MCF 10A (cell line): Measurements from ENCODE around the gene CLPTM1L. TPM values are rescaled to one million over a fixed set of nuclear protein-coding genes. Genes with fewer than 3 reads are reported as not detected.

Source experiments
- BruUV-seq: library from RNA; stranded (reverse); fragments of 400-500 nt; replicated peaks from 2 replicates; lab custom pipeline; 2021; lab: Mats Ljungman, UMichigan
- CTCF ChIA-PET: fragments of 300-600 bp; sonication (Branson Sonifier 250); formaldehyde crosslinking; extraction: SDS; loops from one replicate; lab custom pipeline; 2021; ENCODE audit warnings: antibody characterized with exemption, inconsistent platforms; lab: Yijun Ruan, JAX
- POLR2A ChIA-PET: fragments of 300-600, 350-650 bp; sonication (Branson Sonifier 250); formaldehyde crosslinking; extraction: SDS; loops from one replicate; lab custom pipeline; 2020; ENCODE audit warnings: antibody characterized with exemption, inconsistent platforms; lab: Yijun Ruan, JAX
- DNase-seq: peaks from one replicate; pipeline ENCODE4 v3.0.0-alpha.2; 2018; ENCODE audit not compliant: unreplicated experiment
- H3K27ac Mint-ChIP-seq: one replicate; pipeline ENCODE4 v1.8.0; 2022; ENCODE audit warnings: mild to moderate bottlenecking, low read depth, mixed read lengths; ENCODE audit not compliant: unreplicated experiment
- H3K27me3 Mint-ChIP-seq: one replicate; pipeline ENCODE4 v1.8.0; 2022; ENCODE audit warnings: mixed read lengths; ENCODE audit not compliant: insufficient read depth, unreplicated experiment
- H3K36me3 Mint-ChIP-seq: one replicate; pipeline ENCODE4 v1.8.0; 2022; ENCODE audit warnings: mild to moderate bottlenecking, moderate library complexity, mixed read lengths; ENCODE audit not compliant: insufficient read depth, unreplicated experiment
- H3K4me1 Mint-ChIP-seq: one replicate; pipeline ENCODE4 v1.8.0; 2022; ENCODE audit warnings: mixed read lengths; ENCODE audit not compliant: insufficient read depth, unreplicated experiment
- H3K4me3 Mint-ChIP-seq: one replicate; pipeline ENCODE4 v1.8.0; 2022; ENCODE audit warnings: mild to moderate bottlenecking, moderate library complexity, mixed read lengths; ENCODE audit not compliant: unreplicated experiment
- H3K9me3 Mint-ChIP-seq: one replicate; pipeline ENCODE4 v1.8.0; 2022; ENCODE audit warnings: mixed read lengths; ENCODE audit not compliant: unreplicated experiment
- CTCF ChIP-seq: fragments of 200-600 bp; IDR thresholded peaks from one replicate; pipeline ENCODE4 v1.8.0; 2022; ENCODE audit warnings: antibody characterized with exemption, mild to moderate bottlenecking; ENCODE audit not compliant: unreplicated experiment
- intact Hi-C: fragments of 100-400 bp; cut with micrococcal nuclease; formaldehyde crosslinking; loops from 2 replicates; pipeline ENCODE4 v1.14.1; 2022
- total RNA-seq: library from RNA; stranded (reverse); gene quantifications from 2 replicates; pipeline ENCODE4 v1.2.3, GENCODE V29; 2022

Gene CLPTM1L
- total RNA-seq, 1 experiment from 2014 or later = 128 TPM

GRCh38 chr5:1279443-1280151, 65.3 kb downstream of the CLPTM1L start:
- TF ChIP-seq CTCF = no peak
- Mint-ChIP-seq H3K4me1 (no peaks in the 10 kb centered on the region), H3K36me3 (peaks cover 7% of the 10 kb centered on the region), H3K27me3 (no peaks in the 10 kb centered on the region), H3K27ac (no peak overlapping the region), H3K4me3 (no peak overlapping the region), H3K9me3 (no peaks in the 10 kb centered on the region)
- POLR2A ChIA-PET = no interaction called here
- BruUV-seq = no TSS peak
- CTCF ChIA-PET = no interaction called here
- DNase-seq = no peak
- intact Hi-C loops = no loop called here

GRCh38 chr5:1278656-1279442, 66.0 kb downstream of the CLPTM1L start:
- BruUV-seq = no TSS peak
- H3K4me3 Mint-ChIP-seq = no peak overlapping the region
- no peak for DNase-seq
- intact Hi-C loops = no loop called here
- H3K9me3 Mint-ChIP-seq = no peaks in the 10 kb centered on the region
- no peak for TF ChIP-seq CTCF
- CTCF ChIA-PET = no interaction called here
- no peaks in the 10 kb centered on the region for H3K27me3 Mint-ChIP-seq
- H3K36me3 Mint-ChIP-seq = peaks cover 7% of the 10 kb centered on the region
- no peaks in the 10 kb centered on the region for H3K4me1 Mint-ChIP-seq
- H3K27ac Mint-ChIP-seq = no peak overlapping the region
- POLR2A ChIA-PET = no interaction called here

GRCh38 chr5:1278216-1278615, 66.7 kb downstream of the CLPTM1L start:
- POLR2A ChIA-PET = no interaction called here
- DNase-seq = no peak
- intact Hi-C loops = no loop called here
- CTCF ChIA-PET = no interaction called here
- H3K4me1 Mint-ChIP-seq = no peaks in the 10 kb centered on the region
- H3K36me3 Mint-ChIP-seq = peaks cover 7% of the 10 kb centered on the region
- H3K27ac Mint-ChIP-seq = no peak overlapping the region
- BruUV-seq = no TSS peak
- H3K27me3 Mint-ChIP-seq = no peaks in the 10 kb centered on the region
- no peaks in the 10 kb centered on the region for H3K9me3 Mint-ChIP-seq
- TF ChIP-seq CTCF = no peak
- H3K4me3 Mint-ChIP-seq = no peak overlapping the region

GRCh38 chr5:1277781-1278180, 67.1 kb downstream of the CLPTM1L start:
- CTCF ChIA-PET = no interaction called here
- BruUV-seq = no TSS peak
- H3K9me3 Mint-ChIP-seq = no peaks in the 10 kb centered on the region
- no peak for TF ChIP-seq CTCF
- H3K4me3 Mint-ChIP-seq = no peak overlapping the region
- H3K4me1 Mint-ChIP-seq = no peaks in the 10 kb centered on the region
- H3K36me3 Mint-ChIP-seq = peaks cover 7% of the 10 kb centered on the region
- intact Hi-C loops = no loop called here
- DNase-seq = no peak
- no peaks in the 10 kb centered on the region for H3K27me3 Mint-ChIP-seq
- H3K27ac Mint-ChIP-seq = no peak overlapping the region
- POLR2A ChIA-PET = no interaction called here
